SJCRH30 (cell line): Measurements from ENCODE around the gene VSTM2L. TPM values are rescaled to one million over a fixed set of nuclear protein-coding genes. Genes with fewer than 3 reads are reported as not detected.

Experiments used
- DNase-seq, 2 experiments: peaks; one replicate each; pipeline ENCODE4 v3.0.0-alpha.2; 2015 to 2020
- H3K27ac ChIP-seq: fragments of 250-450 bp; sonication (Bioruptor Pico); 2 replicates; pipeline ENCODE4 v1.5.1; 2020; ENCODE audit warnings: mild to moderate bottlenecking, moderate library complexity
- H3K27me3 ChIP-seq: fragments of 250-450 bp; sonication (Bioruptor Pico); 2 replicates; pipeline ENCODE4 v1.5.1; 2020; ENCODE audit warnings: mild to moderate bottlenecking, moderate library complexity
- H3K36me3 ChIP-seq: fragments of 250-450 bp; sonication (Bioruptor Pico); 2 replicates; pipeline ENCODE4 v1.5.1; 2020; ENCODE audit warnings: mild to moderate bottlenecking, moderate library complexity
- H3K4me1 ChIP-seq: fragments of 250-450 bp; sonication (Bioruptor Pico); 2 replicates; pipeline ENCODE4 v1.5.1; 2020; ENCODE audit warnings: mild to moderate bottlenecking, moderate library complexity
- H3K4me3 ChIP-seq: fragments of 250-450 bp; sonication (Bioruptor Pico); 2 replicates; pipeline ENCODE4 v1.5.1; 2020; ENCODE audit warnings: mild to moderate bottlenecking, moderate library complexity
- H3K9me3 ChIP-seq: fragments of 250-450 bp; sonication (Bioruptor Pico); replicated peaks from 2 replicates; pipeline ENCODE4 v1.5.1; 2020; ENCODE audit warnings: mild to moderate bottlenecking, moderate library complexity
- total RNA-seq: library from RNA; depleted of rRNA; stranded (reverse); fragments of >200 nt; shearing (Covaris generic); gene quantifications from 2 replicates; pipeline ENCODE4 v1.2.3, GENCODE V29; 2014

Gene VSTM2L
- total RNA-seq, 1 experiment from 2014 or later: 0.22 TPM

- no peaks in the 10 kb centered on the region for H3K36me3 ChIP-seq
- no peaks in the 10 kb centered on the region for H3K9me3 ChIP-seq
- no peak overlapping the region for H3K27ac ChIP-seq
- no peak for DNase-seq
- peaks cover 28% of the 10 kb centered on the region for H3K4me1 ChIP-seq
- no peaks in the 10 kb centered on the region for H3K27me3 ChIP-seq
- no peak overlapping the region for H3K4me3 ChIP-seq
These were observed 16.1 kb upstream of the VSTM2L start for GRCh38 chr20:37886851-37887297.

- Histone ChIP-seq H3K27ac (no peak overlapping the region), H3K4me1 (peaks cover 10% of the 10 kb centered on the region), H3K4me3 (no peak overlapping the region), H3K9me3 (no peaks in the 10 kb centered on the region), H3K27me3 (no peaks in the 10 kb centered on the region), H3K36me3 (no peaks in the 10 kb centered on the region)
- DNase-seq: no peak
These were observed 14.3 kb upstream of the VSTM2L start for GRCh38 chr20:37888641-37889040.

- Histone ChIP-seq H3K4me1 (peaks cover 10% of the 10 kb centered on the region; the same call in 1 of the 2 replicates), H3K4me3 (no peak overlapping the region), H3K9me3 (no peaks in the 10 kb centered on the region), H3K27ac (no peak overlapping the region), H3K27me3 (no peaks in the 10 kb centered on the region), H3K36me3 (no peaks in the 10 kb centered on the region)
- no peak for DNase-seq
These were observed 12.8 kb upstream of the VSTM2L start for GRCh38 chr20:37890108-37890507.

DNA sequence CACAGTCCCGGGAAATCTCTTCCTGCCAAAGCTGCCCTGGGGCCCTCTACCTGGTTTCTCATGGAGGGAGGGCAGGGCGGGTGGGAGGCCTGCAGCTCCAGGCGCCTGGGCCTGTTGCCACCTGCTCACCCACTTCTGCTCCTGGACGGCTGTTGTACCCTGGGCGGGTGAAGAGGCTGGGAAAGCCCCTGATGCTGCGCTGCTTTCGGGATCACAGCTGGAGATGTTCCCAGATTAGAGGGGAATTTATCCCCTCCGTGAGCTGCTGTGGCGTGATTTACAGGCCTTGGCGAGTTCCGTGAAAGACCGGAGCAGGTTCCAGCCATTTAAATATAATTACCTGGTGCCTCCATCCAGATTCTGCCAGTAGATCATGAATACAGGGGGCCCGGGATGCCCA is 12.3 kb upstream of the VSTM2L start:
- Histone ChIP-seq H3K27ac (no peak overlapping the region), H3K9me3 (no peaks in the 10 kb centered on the region), H3K4me1 (peaks cover 10% of the 10 kb centered on the region; the same call in 1 of the 2 replicates), H3K4me3 (no peak overlapping the region), H3K36me3 (no peaks in the 10 kb centered on the region), H3K27me3 (no peaks in the 10 kb centered on the region)
- DNase-seq: peak; percentile 60 to 70

- no peak for DNase-seq
- Histone ChIP-seq H3K9me3 (no peaks in the 10 kb centered on the region), H3K4me3 (no peak overlapping the region), H3K27ac (no peak overlapping the region), H3K4me1 (peaks cover 16% of the 10 kb centered on the region; the same call in 1 of the 2 replicates), H3K36me3 (no peaks in the 10 kb centered on the region), H3K27me3 (no peaks in the 10 kb centered on the region)
These were observed 10.9 kb upstream of the VSTM2L start for GRCh38 chr20:37892001-37892400.

DNA sequence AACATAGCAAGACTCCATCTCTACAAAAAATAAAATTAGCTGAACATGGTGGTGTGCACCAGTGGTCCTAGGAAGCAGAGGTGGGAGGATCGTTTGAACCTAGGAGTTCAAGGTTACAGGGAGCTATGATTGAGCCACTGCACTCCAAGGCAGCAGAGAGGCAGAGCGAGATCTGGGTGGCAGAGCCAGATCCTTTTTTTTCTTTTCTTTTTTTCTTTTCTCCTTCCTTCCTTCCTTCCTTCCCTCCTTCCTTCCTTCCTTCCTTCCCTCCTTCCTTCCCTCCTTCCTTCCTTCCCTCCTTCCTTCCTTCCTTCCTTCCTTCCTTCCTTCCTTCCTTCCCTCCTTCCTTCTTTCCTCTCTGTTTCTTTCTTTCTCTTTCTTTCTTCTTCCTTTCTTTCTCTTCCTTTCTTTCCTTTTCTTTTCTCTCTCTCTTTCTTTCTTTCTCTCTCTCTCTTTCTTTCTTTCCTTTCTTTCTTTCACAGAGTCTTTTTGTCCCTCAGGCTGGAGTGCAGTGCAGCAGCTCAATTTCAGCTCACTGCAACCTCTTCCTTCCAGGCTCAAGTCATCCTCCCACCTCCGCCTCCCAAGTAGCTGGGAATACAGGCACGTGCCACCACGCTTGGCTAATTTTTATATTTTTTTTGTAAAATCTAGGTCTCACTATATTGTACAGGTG is 9.2 kb upstream of the VSTM2L start:
- no peaks in the 10 kb centered on the region for H3K27me3 ChIP-seq
- DNase-seq: no peak
- no peaks in the 10 kb centered on the region for H3K36me3 ChIP-seq
- H3K4me3 ChIP-seq: no peak overlapping the region
- peaks cover 17% of the 10 kb centered on the region; the same call in 1 of the 2 replicates for H3K4me1 ChIP-seq
- no peaks in the 10 kb centered on the region for H3K9me3 ChIP-seq
- no peak overlapping the region for H3K27ac ChIP-seq

- Histone ChIP-seq H3K4me1 (peaks cover 17% of the 10 kb centered on the region; the same call in 1 of the 2 replicates), H3K27me3 (no peaks in the 10 kb centered on the region), H3K27ac (no peak overlapping the region), H3K36me3 (no peaks in the 10 kb centered on the region), H3K4me3 (no peak overlapping the region), H3K9me3 (no peaks in the 10 kb centered on the region)
- no peak for DNase-seq
These were observed 8.5 kb upstream of the VSTM2L start for GRCh38 chr20:37894454-37894853.

GRCh38 chr20:37895166-37895565 is 7.8 kb upstream of the VSTM2L start:
- H3K4me1 ChIP-seq: peaks cover 17% of the 10 kb centered on the region; the same call in 1 of the 2 replicates
- H3K36me3 ChIP-seq: no peaks in the 10 kb centered on the region
- no peaks in the 10 kb centered on the region for H3K9me3 ChIP-seq

DNA sequence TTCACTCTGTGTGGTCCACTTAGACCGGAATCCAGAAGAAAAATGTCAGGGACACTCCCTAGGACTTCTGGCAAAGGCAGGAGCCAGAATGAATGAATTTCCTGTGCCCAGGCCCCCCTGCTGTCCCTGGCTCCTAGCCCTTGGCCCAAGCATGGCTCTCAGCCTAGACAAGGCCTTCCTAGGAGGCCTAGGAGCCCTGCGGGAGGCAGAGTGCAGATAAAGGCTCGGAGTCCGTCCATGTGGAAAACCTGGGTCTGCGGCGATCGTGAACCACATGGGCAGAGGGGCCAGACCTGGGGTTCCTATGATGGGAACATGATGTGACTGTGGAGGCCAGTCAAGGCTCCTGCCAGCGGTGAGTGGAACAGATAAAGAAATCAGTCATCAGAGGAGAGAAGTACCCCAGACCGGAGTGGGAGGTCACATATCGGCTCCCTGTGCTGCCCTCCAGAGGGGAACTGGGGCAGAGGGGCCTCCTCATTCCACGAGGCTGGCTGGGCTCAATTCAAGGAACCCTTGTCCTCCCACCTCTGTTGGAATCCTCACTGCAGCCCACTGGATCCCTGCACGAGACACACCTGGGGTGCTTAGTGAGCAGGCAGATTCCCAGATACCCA is 5.9 kb upstream of the VSTM2L start:
- Histone ChIP-seq H3K4me1 (peaks cover 10% of the 10 kb centered on the region; the same call in 1 of the 2 replicates), H3K27ac (no peak overlapping the region)
- peak; percentile 62 to 75 for DNase-seq

More at GRCh38 chr20:37895166-37895565, 7.8 kb upstream of the VSTM2L start:
- no peaks in the 10 kb centered on the region for H3K27me3 ChIP-seq
- no peak for DNase-seq
- H3K4me3 ChIP-seq: no peak overlapping the region
- no peak overlapping the region for H3K27ac ChIP-seq

GRCh38 chr20:37898233-37899104 is 4.5 kb upstream of the VSTM2L start:
- Histone ChIP-seq H3K36me3 (no peaks in the 10 kb centered on the region), H3K27ac (no peak overlapping the region), H3K27me3 (no peaks in the 10 kb centered on the region), H3K4me3 (no peak overlapping the region), H3K4me1 (peaks cover 10% of the 10 kb centered on the region; the same call in 1 of the 2 replicates), H3K9me3 (no peaks in the 10 kb centered on the region)
- DNase-seq: no peak

More for the DNA sequence above, 5.9 kb upstream of the VSTM2L start:
- Histone ChIP-seq H3K9me3 (no peaks in the 10 kb centered on the region), H3K4me3 (no peak overlapping the region), H3K27me3 (no peaks in the 10 kb centered on the region), H3K36me3 (no peaks in the 10 kb centered on the region)

GRCh38 chr20:37899105-37900045 is 3.6 kb upstream of the VSTM2L start:
- no peaks in the 10 kb centered on the region for H3K27me3 ChIP-seq
- no peak overlapping the region for H3K27ac ChIP-seq
- no peak for DNase-seq

GRCh38 chr20:37901240-37901639 is 1.7 kb upstream of the VSTM2L start:
- H3K27ac ChIP-seq: no peak overlapping the region
- H3K4me3 ChIP-seq: no peak overlapping the region
- no peaks in the 10 kb centered on the region for H3K36me3 ChIP-seq
- no peaks in the 10 kb centered on the region for H3K9me3 ChIP-seq
- no peaks in the 10 kb centered on the region for H3K27me3 ChIP-seq
- DNase-seq: no peak
- peaks cover 7% of the 10 kb centered on the region; the same call in 1 of the 2 replicates for H3K4me1 ChIP-seq

More at GRCh38 chr20:37899105-37900045, 3.6 kb upstream of the VSTM2L start:
- H3K36me3 ChIP-seq: no peaks in the 10 kb centered on the region
- no peak overlapping the region for H3K4me3 ChIP-seq
- H3K4me1 ChIP-seq: peaks cover 10% of the 10 kb centered on the region; the same call in 1 of the 2 replicates
- no peaks in the 10 kb centered on the region for H3K9me3 ChIP-seq

DNA sequence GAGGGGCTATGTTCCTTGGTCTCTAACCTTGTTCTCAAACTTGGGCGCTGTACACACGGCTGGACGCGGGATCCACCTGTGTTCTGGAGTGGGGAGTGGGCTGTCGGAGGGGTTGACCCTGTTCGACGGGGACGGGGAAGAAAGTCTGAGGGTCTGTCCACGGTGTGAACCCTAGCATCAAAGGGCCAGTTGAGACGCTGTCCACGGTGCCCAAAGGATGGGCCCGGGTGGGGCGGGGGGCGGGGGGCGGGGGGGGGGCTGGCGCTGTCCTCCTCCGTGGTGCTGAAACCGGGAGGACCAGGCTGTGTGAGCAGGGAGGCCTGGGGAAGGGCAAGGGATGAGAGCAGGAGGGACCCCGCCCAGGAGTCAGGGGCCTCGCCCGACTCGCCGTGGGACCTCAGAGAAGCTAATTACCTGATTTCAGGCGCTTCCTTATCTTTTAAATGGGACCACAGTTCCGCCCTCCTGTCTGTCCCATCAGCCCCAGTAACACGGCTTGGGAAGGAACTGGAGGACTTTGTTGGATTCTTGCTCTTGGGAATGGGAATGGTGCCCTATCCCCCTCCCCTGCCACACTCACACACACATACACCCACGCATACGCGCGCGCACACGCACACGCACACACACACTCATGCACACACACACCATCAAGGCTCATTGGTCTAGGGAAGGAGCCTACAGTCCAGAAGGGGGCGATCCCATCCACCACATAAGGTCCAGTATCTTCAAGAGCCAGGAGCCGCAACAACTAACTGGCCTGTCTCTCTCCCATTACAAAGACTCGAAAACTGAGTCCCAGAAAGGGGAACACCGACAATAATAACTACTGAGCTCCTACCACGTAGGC is 1.0 kb upstream of the VSTM2L start:
- H3K4me1 ChIP-seq: peaks cover 2% of the 10 kb centered on the region; the same call in 1 of the 2 replicates
- no peak overlapping the region for H3K27ac ChIP-seq
- no peaks in the 10 kb centered on the region for H3K27me3 ChIP-seq
- H3K9me3 ChIP-seq: no peaks in the 10 kb centered on the region
- no peaks in the 10 kb centered on the region for H3K36me3 ChIP-seq
- H3K4me3 ChIP-seq: no peak overlapping the region
- peak; percentile 51 to 63 for DNase-seq
